NCI-H1417 treated with DMSO at 0.1 percent for 48 hours (cell line): Measurements from ENCODE around the gene IQCC.

Experiments used
- DNase-seq: peaks from one replicate; lab custom pipeline; 2025; lab: John Stamatoyannopoulos, UW

IQCC gene

GRCh38 chr1:32224285-32224684 is 18.8 kb downstream of the IQCC start:
- DNase-seq: no peak

GRCh38 chr1:32228771-32229170 is 23.3 kb downstream of the IQCC start:
- no peak for DNase-seq

- DNase-seq: no peak
Observed at GRCh38 chr1:32231843-32232432, 26.5 kb downstream of the IQCC start.

GRCh38 chr1:32232558-32233304 is 27.3 kb downstream of the IQCC start:
- no peak for DNase-seq

GRCh38 chr1:32234792-32235191 is 29.3 kb downstream of the IQCC start:
- no peak for DNase-seq

GRCh38 chr1:32239337-32239736 is 33.9 kb downstream of the IQCC start:
- no peak for DNase-seq

GRCh38 chr1:32239790-32240139 is 34.3 kb downstream of the IQCC start:
- no peak for DNase-seq

- peak; percentile 42 for DNase-seq
Observed at GRCh38 chr1:32240140-32240951, 34.9 kb downstream of the IQCC start.

GRCh38 chr1:32241001-32241763 is 35.7 kb downstream of the IQCC start:
- no peak for DNase-seq

- no peak for DNase-seq
Observed at GRCh38 chr1:32242341-32242851, 36.9 kb downstream of the IQCC start.

- DNase-seq: no peak
Observed at GRCh38 chr1:32246888-32247273, 41.4 kb downstream of the IQCC start, which contains the start of gene FAM167B. Gene FAM167B, plus strand, starts transcription at chr1:32247222. Its CDS starts 200 bp downstream, at chr1:32247422.

- DNase-seq: no peak
Observed at GRCh38 chr1:32247452-32247851, 42.0 kb downstream of the IQCC start.

GRCh38 chr1:32247983-32248889 is 42.8 kb downstream of the IQCC start:
- no peak for DNase-seq

- DNase-seq: no peak
Observed at GRCh38 chr1:32249831-32250525, 44.5 kb downstream of the IQCC start.

GRCh38 chr1:32250893-32251716 is 45.6 kb downstream of the IQCC start, which contains the start of gene LCK:
Gene LCK, plus strand, starts transcription at chr1:32251265. Its CDS starts 23,065 bp downstream, at chr1:32274330.
- no peak for DNase-seq

GRCh38 chr1:32255072-32256071 is 49.9 kb downstream of the IQCC start:
- no peak for DNase-seq

- DNase-seq: no peak
Observed at GRCh38 chr1:32256473-32257226, 51.2 kb downstream of the IQCC start.

GRCh38 chr1:32257227-32257508 is 51.7 kb downstream of the IQCC start:
- no peak for DNase-seq
